ENCODE data around the gene TRAP1.
"Not testable (repeated sequence)": the region's sequence is repeated elsewhere in the genome, so short reads cannot be mapped to it uniquely, and the experiment has no call there.

Gene TRAP1

DNA sequence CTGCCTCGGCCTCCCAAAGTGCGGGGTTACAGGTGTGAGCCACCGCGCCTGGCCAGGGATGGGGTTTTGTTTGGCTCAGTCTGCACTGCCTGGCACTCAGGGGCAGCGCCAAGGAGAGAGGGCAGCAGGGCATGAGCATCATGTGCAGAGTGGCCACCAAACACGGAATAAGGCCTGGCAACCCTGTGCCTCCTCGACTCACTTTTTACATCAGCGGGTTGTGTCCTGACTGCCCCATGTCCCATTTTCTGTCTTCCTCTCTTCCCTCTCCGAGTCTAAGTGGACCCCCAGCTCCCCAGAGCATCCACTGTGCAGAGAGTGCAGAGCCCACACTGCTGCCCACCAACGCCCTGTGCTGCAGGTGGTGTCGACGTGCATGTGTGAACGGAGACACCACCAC lies 18.2 kb upstream of the TRAP1 start:
- no peak for DNase-seq

DNA sequence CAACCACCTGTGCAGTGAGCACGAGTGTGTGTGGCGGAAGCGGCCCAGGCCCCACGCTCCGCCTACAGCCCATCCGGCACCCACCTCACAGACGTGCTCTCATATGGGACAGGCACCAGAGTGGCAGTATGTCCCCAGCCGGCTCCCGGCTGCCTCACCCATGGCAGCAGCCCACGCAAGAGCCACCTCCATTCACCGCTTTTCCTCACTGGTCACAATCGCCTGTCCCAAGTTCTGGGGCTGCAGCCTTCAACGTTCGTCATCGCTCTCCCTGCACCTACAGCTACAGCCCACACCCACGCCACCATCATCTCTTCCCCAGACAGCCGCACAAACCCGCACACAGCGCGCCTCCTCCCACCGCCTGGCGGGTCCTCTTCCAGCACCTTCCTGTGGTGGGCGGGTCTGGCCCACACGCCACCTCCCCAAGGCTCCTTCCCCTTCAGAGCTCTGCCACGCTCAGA lies 17.5 kb upstream of the TRAP1 start:
- DNase-seq = no peak

GRCh38 chr16:3734084-3734757 lies 16.9 kb upstream of the TRAP1 start:
- DNase-seq = no peak

DNA sequence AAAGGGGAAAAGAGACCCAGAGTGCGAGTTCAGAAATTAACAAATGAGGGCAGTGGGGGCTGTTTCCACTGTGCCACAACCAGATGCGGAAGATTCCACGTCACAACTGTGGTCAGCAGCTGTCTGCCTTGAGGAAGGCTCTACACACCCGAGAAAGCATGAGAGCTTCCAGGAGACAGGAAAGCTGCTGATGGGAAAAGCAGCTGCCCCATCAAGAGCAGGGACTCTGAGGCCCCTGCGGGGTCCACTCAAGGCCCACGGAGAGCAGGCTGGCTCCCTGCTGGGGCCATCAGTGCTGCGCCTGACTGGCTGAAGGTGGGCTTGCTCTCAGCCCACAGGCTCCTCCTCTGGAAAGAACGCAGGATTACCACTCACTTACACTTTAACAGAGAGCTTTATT lies 14.8 kb upstream of the TRAP1 start:
- DNase-seq = no peak

DNA sequence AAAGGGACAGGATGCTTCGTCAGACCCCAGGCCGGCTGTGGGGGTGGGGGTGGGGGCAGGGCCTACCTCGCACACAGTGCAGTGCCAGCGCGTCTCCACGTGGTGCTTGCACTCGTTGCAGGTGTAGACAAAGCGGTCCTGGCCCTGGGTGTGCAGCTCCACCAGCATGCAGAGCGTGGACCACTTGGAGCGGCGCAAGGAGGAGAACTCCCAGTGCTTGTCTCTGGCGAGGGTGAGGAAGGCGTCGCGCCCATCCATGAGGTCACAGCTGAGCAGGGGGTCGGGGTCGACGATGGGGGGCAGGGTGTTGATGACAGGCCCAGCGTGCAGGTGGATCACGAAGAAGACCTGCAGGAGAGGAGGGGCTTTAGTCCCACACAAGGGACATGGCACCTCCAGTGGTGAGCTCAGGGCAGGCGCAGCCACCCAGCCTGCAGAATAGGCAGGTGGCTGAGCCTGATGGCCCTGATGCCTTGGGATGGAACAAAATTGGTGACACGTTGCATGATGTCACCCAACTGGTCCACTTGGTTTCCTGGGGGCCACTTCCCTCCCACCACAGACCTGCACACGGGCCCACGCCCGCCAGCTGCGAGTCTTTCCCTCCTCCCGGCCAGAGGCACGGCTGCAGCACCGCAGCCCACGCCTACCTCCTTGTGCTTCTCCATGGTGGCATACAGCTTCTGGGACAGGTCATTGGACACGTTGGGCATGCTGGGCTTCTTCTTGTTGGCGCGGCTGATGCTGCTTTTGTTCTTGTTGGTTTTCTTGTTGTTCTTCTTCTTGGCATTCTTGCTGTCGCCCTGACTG lies 14.0 kb upstream of the TRAP1 start:
- no peak for DNase-seq

DNA sequence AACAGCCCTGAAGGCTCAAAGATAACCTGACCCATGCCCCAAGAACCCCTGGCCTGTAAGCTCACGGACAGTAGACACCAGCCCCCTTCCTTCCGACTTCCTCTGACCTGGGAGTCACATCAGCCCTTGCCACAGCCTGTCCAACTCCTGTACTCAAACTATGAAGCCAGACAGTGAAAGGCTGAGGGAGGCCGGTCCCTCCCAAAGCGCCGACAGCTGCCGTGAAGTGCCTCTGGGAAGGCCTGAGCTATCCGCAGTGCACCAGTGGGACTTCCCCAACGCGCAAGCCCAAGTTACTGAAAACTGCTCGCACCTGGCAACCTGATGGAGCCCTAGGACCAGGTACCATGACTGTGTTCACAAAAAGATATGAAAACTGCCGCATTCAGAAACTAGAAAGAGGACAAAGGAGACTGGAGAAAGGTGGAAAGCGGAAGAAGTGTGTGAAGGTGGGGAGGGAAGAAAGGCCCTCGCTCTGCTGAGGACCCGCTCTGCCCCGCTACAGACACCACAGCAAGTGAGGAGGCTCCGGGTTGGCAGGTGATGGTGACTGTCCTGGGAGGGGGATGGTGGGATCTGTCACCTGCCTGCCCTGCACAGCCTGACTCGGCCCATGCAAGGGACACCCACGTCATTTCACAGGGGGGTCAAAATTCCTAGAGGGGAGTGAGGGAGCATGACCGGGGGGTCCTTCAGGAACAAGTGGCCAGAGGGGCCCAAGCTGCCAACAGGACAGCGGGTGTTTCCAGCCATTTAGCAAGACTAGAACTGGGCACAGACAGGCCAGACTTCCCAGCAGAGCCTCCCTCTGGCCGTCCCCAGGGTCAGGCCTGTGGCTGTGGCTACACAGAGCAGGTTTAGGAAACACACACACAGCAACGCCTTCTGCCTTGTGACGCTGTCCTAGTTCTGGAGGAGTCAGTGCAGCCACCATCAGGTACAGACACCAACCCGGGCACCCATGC lies 13.1 kb upstream of the TRAP1 start:
- DNase-seq = no peak

GRCh38 chr16:3729161-3730112 lies 12.1 kb upstream of the TRAP1 start:
- DNase-seq = no peak

DNA sequence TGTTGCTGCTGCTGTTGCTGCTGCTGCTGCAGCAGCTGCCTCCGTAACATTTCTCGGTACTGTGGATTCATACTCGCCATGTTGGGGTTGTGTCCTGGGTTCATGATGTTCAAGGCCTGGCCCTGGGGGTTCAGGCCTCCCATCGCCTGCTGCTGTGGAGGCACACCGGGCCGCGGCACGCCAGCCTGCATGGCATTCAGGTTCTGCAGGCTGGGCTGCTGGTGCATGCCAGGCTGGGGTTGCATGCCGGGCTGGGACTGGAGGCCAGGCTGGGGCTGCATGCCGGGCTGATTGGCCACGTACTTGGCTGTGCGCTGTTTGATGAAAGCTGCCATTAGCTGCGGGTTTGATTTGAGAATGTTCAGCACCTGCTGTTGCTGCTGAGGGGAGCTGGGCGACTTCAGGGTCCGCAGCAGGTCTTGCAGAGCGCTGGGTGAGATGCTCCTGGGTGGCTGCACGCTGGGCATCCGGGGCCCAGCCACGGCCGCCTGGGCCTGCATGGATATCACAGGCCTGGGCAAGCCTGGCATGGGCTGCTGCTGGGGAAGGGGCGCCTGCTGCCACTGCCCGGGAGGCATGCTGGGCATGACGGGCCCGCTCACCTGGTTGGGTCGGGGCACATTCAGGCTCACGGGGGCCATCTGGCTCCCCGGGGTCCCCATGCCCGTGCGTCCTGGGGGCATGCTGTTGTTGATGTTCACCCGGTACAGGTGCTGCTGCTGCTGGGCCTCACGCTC lies 11.3 kb upstream of the TRAP1 start:
- no peak for DNase-seq

DNA sequence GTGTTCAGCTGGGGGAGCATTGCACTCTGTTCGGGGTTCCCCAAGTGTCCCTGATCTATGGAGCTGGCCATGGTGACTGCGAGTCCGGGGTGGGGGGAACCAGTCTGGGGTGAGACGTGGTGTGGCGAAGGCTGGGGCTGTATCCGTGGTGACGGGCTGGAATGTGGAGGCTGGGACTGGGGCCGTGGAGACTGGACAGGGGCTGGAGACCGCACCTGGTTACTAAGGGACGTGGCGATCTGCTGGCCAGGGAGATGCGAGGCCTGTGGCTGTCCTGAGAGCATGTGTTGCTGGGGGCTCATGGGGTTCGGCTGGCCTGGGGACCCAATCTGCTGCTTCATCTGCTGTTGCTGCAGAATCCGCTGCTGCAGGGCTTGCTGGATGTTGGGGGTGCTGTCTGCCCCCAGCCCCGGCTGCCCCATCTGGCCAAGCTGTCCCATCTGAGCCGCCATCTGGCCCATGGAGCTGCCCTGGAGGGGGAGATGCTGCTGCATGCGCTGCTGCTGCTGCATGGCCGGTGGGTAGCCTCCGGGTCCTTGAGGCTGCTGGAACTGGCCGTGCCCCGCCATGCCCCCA lies 10.6 kb upstream of the TRAP1 start:
- no peak for DNase-seq

DNA sequence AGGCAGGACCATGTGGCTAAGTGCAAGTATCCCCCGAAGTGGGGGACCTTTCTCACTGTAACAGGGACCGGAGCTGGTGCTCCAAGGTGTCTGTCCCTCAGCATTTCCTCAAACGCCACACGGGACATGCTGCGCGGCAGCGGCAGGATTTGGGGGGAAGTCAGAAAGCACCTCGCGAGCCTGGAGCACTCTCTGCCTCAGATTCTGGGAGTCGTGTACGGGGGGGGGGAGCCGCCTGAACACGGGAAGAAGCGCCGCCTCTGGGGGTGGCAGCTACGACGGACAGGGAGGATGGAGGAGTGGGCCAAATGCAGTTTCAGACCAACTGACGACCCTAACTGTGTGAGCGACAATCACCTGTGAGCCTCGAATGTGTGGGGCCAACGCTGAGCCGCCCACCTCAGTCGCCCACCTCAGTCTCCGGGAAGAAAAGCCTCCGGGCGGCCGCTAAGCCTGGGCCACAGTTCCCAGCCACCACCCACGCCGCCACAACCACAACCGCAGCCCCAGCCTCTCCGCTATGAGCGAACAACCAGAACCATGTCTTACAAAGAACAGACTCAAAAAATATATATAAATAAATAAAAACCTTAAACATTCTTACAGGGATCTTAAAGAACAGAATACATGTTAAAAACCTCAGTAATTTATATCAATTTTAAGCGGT lies 8.8 kb upstream of the TRAP1 start:
- DNase-seq = no peak

DNA sequence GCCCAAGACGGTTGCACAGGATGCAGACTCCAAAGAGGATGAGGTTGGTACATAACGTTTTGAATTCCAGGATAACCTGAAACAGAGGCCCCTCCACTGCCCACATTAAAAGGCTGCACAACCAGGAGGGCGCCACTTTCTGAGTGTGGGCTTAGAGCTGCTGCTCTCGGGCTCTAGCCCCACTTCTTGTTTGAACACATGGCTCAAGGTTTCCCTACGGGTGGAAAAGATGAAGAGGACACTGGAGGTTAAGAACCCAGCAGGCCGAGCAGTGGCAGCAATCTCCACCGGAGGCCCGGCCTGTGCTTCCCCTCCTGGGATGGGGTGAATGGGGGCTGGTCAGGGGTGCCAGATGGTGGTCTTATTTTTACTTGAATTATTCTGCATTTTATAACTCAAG lies 8.0 kb upstream of the TRAP1 start:
- no peak for DNase-seq

- DNase-seq = no peak
Measured at GRCh38 chr16:3722508-3722907, 5.2 kb upstream of the TRAP1 start.

DNA sequence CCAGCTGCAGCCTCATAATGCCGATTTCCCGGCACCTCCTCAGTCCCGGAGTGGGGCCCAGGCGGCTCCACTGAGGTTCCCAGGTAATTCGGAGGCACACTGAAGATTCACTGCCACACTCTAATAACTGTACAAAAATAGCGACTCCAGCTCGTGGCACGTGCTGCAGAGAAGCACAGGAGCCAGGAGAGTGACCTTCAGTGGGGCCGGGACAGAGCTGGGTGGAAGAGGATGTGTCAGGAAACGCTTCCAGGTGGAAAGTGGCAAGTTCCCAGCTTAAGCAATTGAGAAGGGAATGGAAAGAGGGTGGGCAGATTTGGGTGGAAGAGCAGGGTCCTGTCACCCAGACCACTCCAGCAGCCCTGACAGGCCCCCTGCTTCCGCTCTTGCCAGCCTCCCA lies 3.1 kb upstream of the TRAP1 start:
- DNase-seq = no peak

GRCh38 chr16:3718628-3719027 lies 1.3 kb upstream of the TRAP1 start:
- no peak for DNase-seq

- no peak for DNase-seq
Measured at GRCh38 chr16:3718019-3718391, 681 bp upstream of the TRAP1 start.

DNA sequence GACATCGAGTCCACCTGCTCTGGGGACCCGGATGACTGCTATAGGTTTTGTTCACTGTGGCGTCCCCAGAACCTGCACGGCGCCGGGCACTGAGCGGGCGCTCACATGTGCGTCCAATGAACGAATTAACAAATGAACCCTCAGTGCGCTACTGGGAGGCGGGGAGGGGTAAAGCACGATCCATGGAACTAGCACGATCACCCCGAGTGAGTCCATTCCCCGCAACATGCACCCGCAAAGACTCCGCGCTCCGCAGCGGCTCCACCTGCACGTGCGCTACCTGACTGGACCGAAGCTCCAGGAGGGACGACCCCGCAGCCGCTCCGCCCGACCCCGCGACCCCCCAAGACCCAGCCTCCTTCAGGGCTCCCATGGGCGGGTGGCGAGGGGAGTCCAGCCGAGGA lies 491 bp downstream of the TRAP1 start:
- no peak for DNase-seq

DNA sequence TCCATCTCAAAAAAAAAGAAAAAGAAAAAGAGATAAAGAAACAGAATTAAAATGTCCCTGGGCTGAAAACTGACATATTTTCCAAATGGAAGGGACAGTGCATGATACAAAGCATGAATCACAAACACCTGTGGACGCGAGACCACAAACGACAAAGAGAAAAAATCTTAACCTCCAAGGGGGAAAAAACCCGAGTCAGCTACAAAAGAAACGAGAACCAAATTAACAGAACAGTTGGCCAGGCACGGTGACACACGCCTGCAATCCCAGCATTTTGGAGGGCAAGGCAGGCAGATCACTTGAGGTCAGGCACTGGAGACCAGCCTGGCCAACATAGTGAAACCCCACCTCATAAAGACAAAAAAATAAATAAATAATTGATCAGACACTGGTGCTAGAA lies 1.9 kb downstream of the TRAP1 start:
- DNase-seq = no peak

- DNase-seq = not testable (repeated sequence)
Measured at GRCh38 chr16:3714378-3714777, 2.9 kb downstream of the TRAP1 start.

GRCh38 chr16:3713587-3714242 lies 3.6 kb downstream of the TRAP1 start:
- no peak for DNase-seq

GRCh38 chr16:3712861-3713372 lies 4.4 kb downstream of the TRAP1 start:
- no peak for DNase-seq
